VCaP (cell line): ENCODE data around the gene CFAP161.

Experiments used
- H3K27ac ChIP-seq: fragments of 450-650 bp; 2 replicates; pipeline ENCODE4 v1.5.1; 2017
- TF ChIP-seq, protein P1 (sequence below): fragments of 450-650 bp; conservative IDR thresholded peaks from 2 replicates; pipeline ENCODE4 v1.5.1; 2017; ENCODE audit warnings: mild to moderate bottlenecking, moderate library complexity

CFAP161 gene

DNA sequence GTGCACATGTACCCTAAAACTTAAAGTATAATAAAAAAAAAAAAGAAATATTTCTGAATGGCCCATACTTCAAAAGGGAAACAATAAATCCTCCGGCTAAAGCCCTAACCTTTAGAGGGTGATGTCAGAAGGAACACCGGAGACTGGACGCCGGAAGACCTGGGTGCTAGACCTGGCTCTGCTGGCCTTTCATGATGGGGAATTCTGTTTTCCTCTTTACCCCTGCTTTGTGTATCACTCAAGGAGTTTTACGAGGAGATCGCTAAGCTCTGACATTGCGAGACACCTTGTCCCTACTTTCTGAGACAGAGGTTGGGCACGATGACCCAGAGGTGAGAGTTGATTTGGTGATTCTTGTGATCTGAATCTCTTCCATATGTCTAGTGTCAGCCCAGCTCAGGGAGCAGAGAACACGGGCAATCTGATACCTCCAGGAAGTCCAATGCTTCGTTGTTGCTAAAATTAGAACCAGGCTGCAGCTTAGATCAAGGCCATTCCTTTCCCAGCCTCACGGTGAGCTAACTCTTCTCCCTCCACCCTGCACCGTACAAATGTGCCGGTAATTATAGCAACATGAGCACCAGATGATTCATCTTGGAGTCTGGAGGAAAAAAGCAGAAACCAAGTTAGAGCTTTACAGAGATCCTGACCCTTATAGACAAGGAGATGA, 42.0 kb upstream of the CFAP161 start:
- H3K27ac ChIP-seq: no peak overlapping the region
- TF ChIP-seq, protein P1, sequence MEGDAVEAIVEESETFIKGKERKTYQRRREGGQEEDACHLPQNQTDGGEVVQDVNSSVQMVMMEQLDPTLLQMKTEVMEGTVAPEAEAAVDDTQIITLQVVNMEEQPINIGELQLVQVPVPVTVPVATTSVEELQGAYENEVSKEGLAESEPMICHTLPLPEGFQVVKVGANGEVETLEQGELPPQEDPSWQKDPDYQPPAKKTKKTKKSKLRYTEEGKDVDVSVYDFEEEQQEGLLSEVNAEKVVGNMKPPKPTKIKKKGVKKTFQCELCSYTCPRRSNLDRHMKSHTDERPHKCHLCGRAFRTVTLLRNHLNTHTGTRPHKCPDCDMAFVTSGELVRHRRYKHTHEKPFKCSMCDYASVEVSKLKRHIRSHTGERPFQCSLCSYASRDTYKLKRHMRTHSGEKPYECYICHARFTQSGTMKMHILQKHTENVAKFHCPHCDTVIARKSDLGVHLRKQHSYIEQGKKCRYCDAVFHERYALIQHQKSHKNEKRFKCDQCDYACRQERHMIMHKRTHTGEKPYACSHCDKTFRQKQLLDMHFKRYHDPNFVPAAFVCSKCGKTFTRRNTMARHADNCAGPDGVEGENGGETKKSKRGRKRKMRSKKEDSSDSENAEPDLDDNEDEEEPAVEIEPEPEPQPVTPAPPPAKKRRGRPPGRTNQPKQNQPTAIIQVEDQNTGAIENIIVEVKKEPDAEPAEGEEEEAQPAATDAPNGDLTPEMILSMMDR: no peak

DNA sequence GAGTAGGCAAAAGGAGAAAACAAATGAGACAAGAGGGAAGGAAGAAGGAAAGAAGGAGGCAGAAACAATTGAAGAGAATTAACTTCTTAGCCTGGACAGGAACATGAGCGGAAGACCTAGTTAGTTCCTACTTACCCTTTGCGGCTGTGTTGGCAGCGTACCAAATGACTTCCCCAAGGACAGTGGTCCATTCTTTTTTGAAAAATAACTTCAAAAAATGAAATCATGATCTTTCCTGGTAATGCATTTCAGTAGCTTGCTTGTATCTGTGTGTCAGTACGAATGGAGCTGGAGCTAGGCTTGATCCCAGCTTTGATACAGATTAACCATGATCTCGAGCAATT, 41.5 kb upstream of the CFAP161 start:
- no peak overlapping the region for H3K27ac ChIP-seq
- TF ChIP-seq, protein P1: no peak

DNA sequence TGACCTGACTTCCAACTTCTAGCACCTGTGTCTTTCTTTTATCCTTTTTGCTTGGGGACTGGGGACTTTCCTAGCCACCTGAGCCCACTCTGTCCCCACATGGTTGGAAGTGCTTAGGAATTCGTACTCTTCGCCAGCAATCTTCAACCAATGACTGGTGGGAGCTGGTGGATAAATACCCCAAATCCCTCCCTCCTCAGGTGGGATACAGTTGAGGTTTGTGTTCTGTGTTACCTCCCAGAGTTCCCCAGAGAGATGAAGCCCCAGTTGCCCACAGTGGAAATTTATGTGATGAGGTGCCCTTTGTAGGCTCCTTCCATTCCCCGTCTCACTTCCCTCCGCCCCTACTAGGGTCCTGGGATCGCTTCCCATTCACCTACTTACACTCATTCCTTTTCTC, 40.1 kb upstream of the CFAP161 start:
- TF ChIP-seq, protein P1: no peak
- no peak overlapping the region for H3K27ac ChIP-seq

DNA sequence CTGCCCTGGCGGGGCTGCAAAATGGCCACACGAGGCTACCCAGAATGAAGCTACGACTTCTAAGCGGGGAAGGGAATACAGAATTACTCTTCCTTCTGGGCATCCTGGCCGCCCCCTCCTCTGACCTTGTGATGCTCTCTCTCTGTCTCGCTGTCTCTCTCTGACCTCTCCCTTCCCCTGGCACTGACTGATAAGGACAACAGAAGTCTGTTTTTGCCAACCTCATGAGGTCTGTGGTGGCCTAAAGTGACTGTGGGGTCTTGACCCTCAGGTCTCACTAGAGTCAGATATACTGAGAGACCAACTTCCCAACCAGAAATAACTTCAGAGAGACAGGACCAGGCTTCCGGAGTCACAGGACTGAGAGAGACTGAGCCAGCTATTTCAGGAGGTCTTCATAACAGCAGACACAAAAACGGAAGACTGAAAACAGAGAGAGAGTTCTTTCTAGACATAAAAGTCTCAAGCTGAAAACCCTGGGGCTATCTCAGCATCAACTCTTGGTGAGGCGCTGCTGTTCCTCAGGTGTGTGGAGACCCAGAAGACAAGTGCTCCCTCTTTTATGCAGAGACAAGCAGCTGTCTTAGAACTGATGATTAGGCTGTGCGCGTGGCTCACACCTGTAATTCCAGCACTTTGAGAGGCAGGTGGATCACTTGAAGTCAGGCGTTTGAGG, 38.2 kb upstream of the CFAP161 start:
- H3K27ac ChIP-seq: no peak overlapping the region
- TF ChIP-seq, protein P1: no peak

DNA sequence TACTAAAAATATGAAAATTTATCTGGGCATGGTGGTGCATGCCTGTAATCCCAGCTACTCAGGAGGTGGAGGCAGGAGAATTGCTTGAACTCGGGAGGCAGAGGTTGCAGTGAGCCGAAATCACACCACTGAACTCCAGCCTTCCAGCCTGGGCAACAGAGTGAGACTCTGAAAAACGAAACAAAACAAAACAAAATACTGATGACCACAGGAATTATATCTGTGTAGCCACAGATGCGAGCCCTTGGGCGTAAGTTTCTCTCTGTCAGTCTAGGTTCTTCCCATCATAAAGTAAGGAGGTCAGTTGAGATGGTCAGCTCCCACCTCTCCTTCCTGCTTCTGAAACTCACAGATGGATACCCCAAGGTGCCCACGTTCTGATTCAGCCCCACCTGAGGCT, 37.7 kb upstream of the CFAP161 start:
- H3K27ac ChIP-seq: no peak overlapping the region
- TF ChIP-seq, protein P1: no peak

DNA sequence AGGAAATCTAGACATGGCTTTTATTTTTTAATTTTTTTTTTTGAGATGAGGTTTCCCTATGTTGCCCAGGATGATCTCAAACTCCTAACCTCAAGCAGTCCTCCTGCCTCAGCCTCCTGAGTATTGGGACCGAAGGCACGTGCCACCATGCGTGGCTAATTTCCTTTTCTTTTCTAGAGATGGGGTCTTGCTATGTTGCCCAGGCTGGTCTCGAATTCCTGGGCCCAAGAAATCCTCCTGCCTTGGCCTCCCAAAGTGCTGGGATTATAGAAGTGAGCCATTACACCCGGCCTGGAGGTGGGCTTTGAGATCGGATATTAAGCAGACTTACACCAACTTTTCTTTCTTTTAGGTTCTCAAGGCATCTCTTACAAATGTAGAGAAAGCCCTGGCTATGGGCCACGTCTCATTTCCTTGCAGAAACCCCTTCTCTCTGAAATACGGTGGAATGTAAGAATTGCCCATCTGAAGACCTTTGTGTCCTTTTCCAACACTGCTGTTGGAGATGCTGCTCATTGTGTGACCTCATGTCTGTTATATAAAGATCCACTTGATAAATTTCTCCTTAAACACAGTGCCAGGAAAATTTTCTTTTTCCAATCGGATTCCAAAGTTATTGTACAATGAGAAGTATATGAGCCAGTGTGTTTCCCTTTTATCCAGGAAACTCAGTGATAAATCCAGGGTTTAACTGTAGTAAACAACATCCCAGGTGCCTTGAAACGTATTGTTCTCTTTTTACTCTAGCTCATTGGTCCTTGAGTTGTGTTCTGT, 36.8 kb upstream of the CFAP161 start:
- no peak overlapping the region for H3K27ac ChIP-seq
- TF ChIP-seq, protein P1: no peak

DNA sequence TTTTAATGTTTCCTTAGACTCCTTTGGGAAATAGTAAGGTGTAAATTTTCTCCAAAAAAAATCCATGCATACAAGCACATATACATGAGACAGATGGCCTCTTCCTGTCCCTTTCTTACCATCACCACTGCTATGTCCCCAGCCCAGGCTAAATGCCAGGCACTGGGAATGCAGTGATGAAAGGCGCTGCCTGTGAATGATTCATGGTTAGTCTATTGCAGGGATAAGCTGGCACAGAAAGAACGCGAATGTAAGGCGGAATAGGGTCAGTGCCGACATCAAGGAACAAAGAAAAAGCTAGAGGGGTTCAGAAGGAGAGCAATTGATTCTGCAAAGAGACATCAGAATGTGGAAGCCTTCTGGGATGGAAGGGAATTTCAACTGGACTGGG, 36.2 kb upstream of the CFAP161 start:
- H3K27ac ChIP-seq: no peak overlapping the region
- TF ChIP-seq, protein P1: no peak
